ENCODE data around the gene BOD1L2.

Gene BOD1L2

GRCh38 chr18:57150828-57151227 lies 3.9 kb downstream of the BOD1L2 start:
- DNase-seq: no peak

DNA sequence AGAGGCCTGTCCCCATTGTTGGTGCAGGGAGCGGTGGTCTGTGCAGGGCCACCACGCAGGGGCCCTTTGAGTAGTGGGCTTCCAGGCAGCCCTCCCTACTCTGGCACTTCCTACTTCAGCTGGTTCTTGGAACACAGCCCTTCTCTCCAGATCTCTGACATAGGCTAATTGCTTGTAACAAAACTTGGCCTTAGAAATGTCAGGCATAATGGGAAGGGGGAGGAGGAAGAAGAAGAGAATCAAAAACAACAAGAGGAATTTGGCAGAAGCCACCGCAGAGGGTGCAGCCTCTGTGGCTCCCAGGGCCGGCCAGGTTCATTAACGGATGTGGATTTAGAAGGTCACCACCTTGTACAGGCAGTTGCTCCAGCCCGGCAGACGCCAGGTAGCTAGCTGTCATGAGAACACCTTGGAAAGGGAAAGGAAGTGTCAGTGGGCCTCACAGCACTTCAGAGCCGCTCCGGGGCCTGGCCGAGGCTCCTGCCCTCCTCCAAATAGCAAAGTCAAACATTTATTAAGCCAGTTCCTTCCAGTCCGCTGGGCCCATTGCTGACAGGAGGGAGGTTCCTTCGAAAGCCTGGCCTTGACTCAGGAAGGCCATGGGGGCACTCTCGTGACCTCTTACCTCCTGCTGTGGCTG lies 7.4 kb downstream of the BOD1L2 start:
- no peak for DNase-seq

- no peak for DNase-seq
Observed at GRCh38 chr18:57164401-57164800, 17.5 kb downstream of the BOD1L2 start.

GRCh38 chr18:57167617-57168308 lies 20.9 kb downstream of the BOD1L2 start:
- DNase-seq: no peak

DNA sequence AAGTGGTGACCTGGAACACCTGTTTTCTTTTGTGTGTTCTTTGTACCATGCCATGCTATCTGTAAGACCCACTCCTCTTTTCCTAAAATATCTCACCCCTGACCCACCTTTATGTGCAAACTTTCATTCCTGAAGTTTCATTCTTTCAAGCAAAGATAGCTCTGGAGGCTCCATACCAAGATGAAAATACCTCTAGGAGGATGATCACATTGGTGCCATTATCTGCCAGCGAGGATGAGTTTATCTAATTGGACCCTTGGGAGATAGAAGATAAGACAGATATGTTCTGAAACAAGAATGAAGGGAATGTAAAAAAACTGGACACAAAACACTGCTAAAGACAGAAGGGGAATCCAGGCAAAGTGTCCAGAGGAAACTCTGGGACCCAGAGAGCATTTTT lies 24.1 kb downstream of the BOD1L2 start:
- no peak for DNase-seq

DNA sequence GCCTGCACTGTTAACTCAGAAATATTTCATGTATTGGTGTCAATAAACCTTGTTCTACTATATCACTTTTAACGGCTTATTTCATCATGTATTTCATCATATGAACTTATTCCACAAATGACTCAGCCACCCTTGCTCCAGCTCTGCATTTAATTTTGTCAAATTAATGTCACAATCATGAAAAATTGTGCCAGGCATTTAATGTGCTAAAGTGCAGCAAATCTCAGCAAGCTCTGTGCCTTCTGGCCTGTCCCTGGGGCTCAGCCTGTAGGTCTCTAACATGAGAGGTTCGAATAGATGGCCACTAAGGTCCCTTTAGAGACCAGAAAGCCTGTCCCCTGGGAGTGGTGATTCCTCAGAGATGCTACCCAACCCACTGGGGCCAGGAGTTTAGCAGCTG lies 28.6 kb downstream of the BOD1L2 start:
- DNase-seq: no peak

- no peak for DNase-seq
Observed at GRCh38 chr18:57185434-57185833, 38.5 kb downstream of the BOD1L2 start.

GRCh38 chr18:57188851-57189557 lies 42.1 kb downstream of the BOD1L2 start:
- DNase-seq: no peak

- no peak for DNase-seq
Observed at GRCh38 chr18:57190026-57190425, 43.1 kb downstream of the BOD1L2 start.

DNA sequence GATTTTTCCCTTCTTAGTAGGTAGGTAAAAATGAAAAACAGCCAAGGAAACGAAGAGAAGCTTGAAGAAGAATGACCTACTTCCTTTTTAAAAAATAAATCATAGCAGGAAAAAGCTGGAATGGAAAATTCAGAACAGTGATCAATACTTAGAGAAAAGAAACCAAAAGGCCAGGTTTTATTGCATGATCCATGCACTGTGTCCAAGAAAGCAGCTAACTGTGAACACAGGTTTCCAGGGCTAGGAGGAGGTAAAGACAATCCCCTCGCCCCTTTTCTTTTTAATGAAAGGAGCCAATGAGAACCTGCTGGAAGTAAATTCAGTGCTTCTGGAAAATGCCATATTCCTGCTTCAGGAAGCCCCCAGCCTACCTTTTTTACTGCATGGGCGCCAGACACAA lies 47.2 kb downstream of the BOD1L2 start:
- no peak for DNase-seq

GRCh38 chr18:57194622-57195021 lies 47.7 kb downstream of the BOD1L2 start:
- no peak for DNase-seq

DNA sequence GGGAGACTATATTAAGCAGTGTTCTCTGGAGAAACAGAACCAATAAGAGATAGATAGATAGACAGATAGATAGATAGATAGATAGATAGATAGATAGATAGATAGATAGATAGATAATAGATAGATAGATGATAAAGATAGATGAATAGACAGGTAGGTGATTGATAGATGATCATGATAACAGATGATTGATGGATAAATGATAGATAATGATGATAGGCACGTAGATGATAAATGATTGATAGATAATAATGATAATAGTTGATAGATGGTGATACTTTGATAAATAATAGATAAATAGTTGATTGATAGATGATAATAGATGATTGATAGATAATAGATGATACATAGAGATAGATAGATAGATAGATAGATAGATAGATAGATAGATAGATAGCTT lies 48.5 kb downstream of the BOD1L2 start:
- no peak for DNase-seq

- DNase-seq: no peak
Observed at GRCh38 chr18:57197261-57197660, 50.4 kb downstream of the BOD1L2 start.

DNA sequence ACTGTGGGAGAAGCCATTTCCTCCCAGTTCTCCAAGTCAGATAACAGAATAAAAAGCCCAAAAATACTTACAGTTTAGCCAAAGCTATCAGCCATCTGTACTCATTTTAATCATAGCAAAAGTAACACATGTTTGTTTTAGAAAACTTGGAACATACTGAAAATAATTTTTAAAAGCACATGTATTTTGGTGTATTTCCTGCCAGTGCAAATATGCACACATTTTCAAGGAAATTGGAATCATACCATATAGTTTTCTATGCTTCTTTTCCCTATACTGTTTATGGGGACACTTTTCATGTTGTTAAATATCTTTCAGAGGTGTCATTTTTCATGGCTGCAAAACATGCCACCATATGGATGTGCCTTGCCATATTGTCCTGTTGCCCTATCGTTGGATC lies 51.2 kb downstream of the BOD1L2 start:
- DNase-seq: no peak
